Mammary epithelial cell (primary cell): ENCODE measurements around the gene KIFC3.
"Not testable (repeated sequence)": the region's sequence is repeated elsewhere in the genome, so short reads cannot be mapped to it uniquely, and the experiment has no call there.

ENCODE experiments used
- CTCF ChIP-seq, 2 donors: IDR thresholded peaks in 1 of 2; conservative IDR thresholded peaks in 1 of 2; 2 replicates each; pipeline ENCODE4 v1.5.1; 2011 to 2012; ENCODE audit warnings: inconsistent platforms in 2 of 2, low read length in 2 of 2, mild to moderate bottlenecking in 2 of 2, control low read depth in 1 of 2, low read depth in 1 of 2; ENCODE audit not compliant: insufficient read depth in 1 of 2; ENCODE audit errors: extremely low read depth in 1 of 2
- EZH2 ChIP-seq: IDR thresholded peaks from 2 replicates; pipeline ENCODE4 v1.6.1; 2012; ENCODE audit warnings: low read length, inconsistent platforms, borderline replicate concordance

- not testable (repeated sequence) for TF ChIP-seq CTCF (conservative IDR thresholded peaks at IDR 0.05 in 1 of 2, IDR thresholded peaks at IDR 0.05 in 1 of 2; ENCODE audit: extremely low read depth in 1 of 2, insufficient read depth in 1 of 2, low read depth in 1 of 2, low read length in 2 of 2); EZH2
Measured at GRCh38 chr16:57779836-57780235, 22.5 kb downstream of the KIFC3 start.
